Measurements from ENCODE around the gene ELAVL4.

GRCh38 chr1:50112193-50112592 is 3.5 kb downstream of the ELAVL4 start:
- TF ChIP-seq REST (IDR thresholded peaks at IDR 0.05; ENCODE audit: low read depth) (no peak), POLR2A (IDR thresholded peaks at IDR 0.05; ENCODE audit: borderline replicate concordance, extremely low read depth, insufficient read depth, insufficient read length) (no peak), YY1 (IDR thresholded peaks at IDR 0.05; ENCODE audit: extremely low read depth, insufficient replicate concordance, low read depth, low read length) (no peak), CTCF (IDR thresholded peaks at IDR 0.05 in 2 of 3, conservative IDR thresholded peaks at IDR 0.05 in 1 of 3; ENCODE audit: borderline replicate concordance in 1 of 3, insufficient read depth in 1 of 3, low read depth in 2 of 3, low read length in 2 of 3) (no peak)

Data from HCT116 (cell line).